Measurements from ENCODE around the gene MYOD1.

The MYOD1 gene

DNA sequence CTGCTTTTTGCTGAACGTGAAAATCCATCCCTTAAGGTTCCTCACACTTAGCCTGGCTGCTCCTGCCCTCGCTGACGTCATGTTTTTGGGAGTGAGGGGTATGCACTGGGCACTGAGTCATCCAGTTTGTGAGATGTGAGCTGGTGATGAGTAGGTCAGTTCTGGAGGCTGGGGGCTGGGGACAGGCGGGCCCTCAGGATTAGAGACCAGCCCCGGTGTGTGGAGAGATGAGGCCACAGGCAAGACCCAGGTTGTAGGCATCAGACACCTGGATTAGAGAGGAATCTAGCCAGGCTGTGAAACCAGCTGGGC lies 24.4 kb downstream of the MYOD1 start:
- WGBS, 2 donors (ENCODE audit: extremely low coverage in 2 of 2, insufficient read length in 2 of 2, insufficient replicate concordance in 1 of 2): no CpG with 5 or more reads among the region's 5 CpGs
- Histone ChIP-seq H3K18ac (ENCODE audit: low read length) (no peak overlapping the region), H2BK15ac (ENCODE audit: low read length) (no peak overlapping the region), H2AK5ac (ENCODE audit: low read depth, low read length) (no peak overlapping the region), H3K27me3 (ENCODE audit: control insufficient read depth in 3 of 3, insufficient read depth in 3 of 3, low read depth in 1 of 3, low read length in 3 of 3) (no peaks in the 10 kb centered on the region), H3K9ac (ENCODE audit: low read depth, low read length, poor library complexity) (peak overlapping the region; percentile 5), H2AFZ (ENCODE audit: low read length) (no peak overlapping the region), H3K4me3 (ENCODE audit: low read length in 2 of 2) (no peak overlapping the region), H2BK120ac (ENCODE audit: low read depth, low read length) (no peak overlapping the region), H2BK12ac (ENCODE audit: low read length) (no peak overlapping the region), H3K4me2 (ENCODE audit: insufficient read depth, low read length, poor library complexity, severe bottlenecking) (no peak overlapping the region), H3K79me1 (ENCODE audit: low read depth, low read length) (peaks cover 4% of the 10 kb centered on the region), H2BK5ac (ENCODE audit: low read length) (no peak overlapping the region), H3K27ac (replicated peaks; ENCODE audit: low read length) (no peak overlapping the region), H3K4me1 (ENCODE audit: control insufficient read depth in 2 of 2, insufficient read depth in 1 of 2, low read depth in 1 of 2, low read length in 2 of 2) (peaks cover 11 to 15% of the 10 kb centered on the region in 2 donors), H3K36me3 (replicated peaks in 1 of 2; ENCODE audit: control insufficient read depth in 2 of 2, insufficient read depth in 2 of 2, low read length in 2 of 2) (no peaks in the 10 kb centered on the region), H3K23ac (ENCODE audit: low read depth, low read length, poor library complexity) (peak overlapping the region; percentile 18), H4K8ac (ENCODE audit: low read depth, low read length) (no peak overlapping the region), H3K4ac (ENCODE audit: low read length) (no peak overlapping the region), H3K9me3 (replicated peaks in 1 of 2; ENCODE audit: control insufficient read depth in 2 of 2, insufficient read depth in 1 of 2, low read depth in 1 of 2, low read length in 2 of 2) (no peaks in the 10 kb centered on the region), H3K14ac (ENCODE audit: low read length) (no peak overlapping the region), H4K91ac (ENCODE audit: low read depth, low read length, poor library complexity) (no peak overlapping the region)
- DNase-seq (ENCODE audit: low spot score): no peak

DNA sequence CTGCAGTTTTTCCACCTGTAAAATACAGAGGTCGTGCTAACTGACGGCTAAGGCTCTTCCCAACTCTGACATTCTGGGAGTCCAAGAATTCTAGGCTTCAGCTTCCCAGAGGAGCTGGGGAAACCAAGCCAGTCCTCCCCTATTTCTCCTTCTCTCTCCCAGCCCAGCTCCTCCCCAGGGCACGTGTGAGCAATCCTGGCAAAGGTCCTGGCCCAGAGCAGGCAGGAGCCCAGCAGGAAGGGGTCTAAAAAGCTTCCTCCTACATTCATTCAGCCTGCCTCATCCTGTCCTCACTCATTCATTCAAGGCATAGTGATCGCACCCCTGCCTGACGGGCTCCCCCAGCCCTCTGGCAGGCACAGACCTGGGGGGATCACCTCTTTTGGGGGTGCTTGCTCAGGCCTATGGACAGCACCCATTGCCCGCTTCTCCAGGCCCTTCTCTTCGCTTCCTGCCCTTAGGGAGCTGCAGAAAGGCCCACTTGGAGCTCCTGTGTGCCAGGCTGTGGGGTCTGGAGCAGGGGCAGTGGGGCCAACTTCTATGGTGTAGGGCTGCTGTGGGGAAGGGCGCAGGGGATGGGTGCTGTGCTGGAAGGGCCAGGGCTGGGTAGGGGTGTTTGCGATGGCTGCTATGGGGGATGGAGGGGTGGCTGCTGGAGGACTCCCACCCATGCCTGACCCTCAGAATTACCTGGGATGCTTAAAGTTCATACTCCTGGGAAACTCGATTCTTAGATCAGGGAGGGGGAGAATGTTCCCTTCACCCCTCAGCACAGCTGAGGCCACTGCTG lies 25.0 kb downstream of the MYOD1 start:
- H3K14ac ChIP-seq (ENCODE audit: low read length): no peak overlapping the region
- no peak overlapping the region for H2AK5ac ChIP-seq (ENCODE audit: low read depth, low read length)
- H3K23ac ChIP-seq (ENCODE audit: low read depth, low read length, poor library complexity): no peak overlapping the region
- H2AFZ ChIP-seq (ENCODE audit: low read length): no peak overlapping the region
- no peak overlapping the region for H2BK12ac ChIP-seq (ENCODE audit: low read length)
- no peak overlapping the region for H3K4me3 ChIP-seq (ENCODE audit: low read length in 2 of 2)
- no peak overlapping the region for H4K8ac ChIP-seq (ENCODE audit: low read depth, low read length)
- no peak overlapping the region for H3K27ac ChIP-seq (replicated peaks; ENCODE audit: low read length)
- peak overlapping the region; percentile 28 for H3K4ac ChIP-seq (ENCODE audit: low read length)
- no CpG with 5 or more reads among the region's 10 CpGs for WGBS, 2 donors (ENCODE audit: extremely low coverage in 2 of 2, insufficient read length in 2 of 2, insufficient replicate concordance in 1 of 2)
- no peak overlapping the region for H2BK120ac ChIP-seq (ENCODE audit: low read depth, low read length)
- H3K36me3 ChIP-seq (replicated peaks in 1 of 2; ENCODE audit: control insufficient read depth in 2 of 2, insufficient read depth in 2 of 2, low read length in 2 of 2): no peaks in the 10 kb centered on the region
- peak overlapping the region; percentile 5 for H3K18ac ChIP-seq (ENCODE audit: low read length)
- H3K4me1 ChIP-seq (ENCODE audit: control insufficient read depth in 2 of 2, insufficient read depth in 1 of 2, low read depth in 1 of 2, low read length in 2 of 2): peaks cover 6 to 10% of the 10 kb centered on the region in 2 donors
- H4K91ac ChIP-seq (ENCODE audit: low read depth, low read length, poor library complexity): no peak overlapping the region
- peak overlapping the region; percentile 5 for H3K9ac ChIP-seq (ENCODE audit: low read depth, low read length, poor library complexity)
- peak overlapping the region; percentile 28 for H2BK15ac ChIP-seq (ENCODE audit: low read length)
- H2BK5ac ChIP-seq (ENCODE audit: low read length): no peak overlapping the region
- no peak overlapping the region for H3K4me2 ChIP-seq (ENCODE audit: insufficient read depth, low read length, poor library complexity, severe bottlenecking)
- H3K27me3 ChIP-seq (ENCODE audit: control insufficient read depth in 3 of 3, insufficient read depth in 3 of 3, low read depth in 1 of 3, low read length in 3 of 3): no peaks in the 10 kb centered on the region
- no peaks in the 10 kb centered on the region for H3K9me3 ChIP-seq (replicated peaks in 1 of 2; ENCODE audit: control insufficient read depth in 2 of 2, insufficient read depth in 1 of 2, low read depth in 1 of 2, low read length in 2 of 2)
- no peak for DNase-seq (ENCODE audit: low spot score)
- H3K79me1 ChIP-seq (ENCODE audit: low read depth, low read length): peaks cover 4% of the 10 kb centered on the region

DNA sequence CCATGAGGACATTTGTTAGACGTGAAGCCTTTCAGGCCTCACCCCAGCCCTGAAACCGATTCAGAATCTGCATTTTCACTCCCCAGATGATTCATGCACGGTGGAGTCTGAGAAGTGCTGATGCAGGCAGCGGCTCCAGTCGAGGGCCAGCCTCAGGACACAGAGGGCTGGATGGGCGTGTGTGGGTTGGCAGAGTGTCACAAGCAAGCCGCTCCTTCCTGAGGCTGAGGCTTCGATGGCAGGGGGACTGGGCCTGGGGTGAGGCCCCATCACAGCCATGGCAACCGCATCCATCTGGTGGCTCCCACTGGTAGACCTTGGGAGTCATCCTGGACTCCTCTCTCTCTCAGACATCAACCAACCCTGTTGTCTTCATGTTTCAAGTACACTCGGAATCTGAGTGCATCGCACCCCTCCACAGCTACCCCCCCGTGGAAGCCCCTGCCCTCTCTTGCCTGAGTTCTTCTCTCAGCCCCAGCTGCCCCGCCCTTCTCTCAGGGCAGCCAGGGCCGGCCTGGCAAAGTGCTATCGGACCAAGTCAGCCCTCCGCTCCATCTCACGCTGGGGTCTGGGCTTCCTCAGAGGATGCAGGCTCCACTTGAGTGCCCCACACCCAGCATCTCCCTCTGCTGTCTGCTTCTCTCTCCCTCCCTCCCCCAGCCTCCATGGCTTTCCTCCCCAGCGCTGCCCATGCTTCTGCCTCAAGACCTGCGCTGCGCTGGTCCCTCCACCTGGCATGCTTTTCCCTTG lies 25.8 kb downstream of the MYOD1 start:
- no peak overlapping the region for H3K27ac ChIP-seq (replicated peaks; ENCODE audit: low read length)
- H3K23ac ChIP-seq (ENCODE audit: low read depth, low read length, poor library complexity): no peak overlapping the region
- H2BK120ac ChIP-seq (ENCODE audit: low read depth, low read length): no peak overlapping the region
- no peak overlapping the region for H3K14ac ChIP-seq (ENCODE audit: low read length)
- WGBS, 2 donors (ENCODE audit: extremely low coverage in 2 of 2, insufficient read length in 2 of 2, insufficient replicate concordance in 1 of 2): no CpG with 5 or more reads among the region's 20 CpGs
- H3K9ac ChIP-seq (ENCODE audit: low read depth, low read length, poor library complexity): no peak overlapping the region
- H3K79me1 ChIP-seq (ENCODE audit: low read depth, low read length): peaks cover 4% of the 10 kb centered on the region
- no peak overlapping the region for H3K4ac ChIP-seq (ENCODE audit: low read length)
- peaks cover 3 to 4% of the 10 kb centered on the region in 2 donors for H3K4me1 ChIP-seq (ENCODE audit: control insufficient read depth in 2 of 2, insufficient read depth in 1 of 2, low read depth in 1 of 2, low read length in 2 of 2)
- H4K91ac ChIP-seq (ENCODE audit: low read depth, low read length, poor library complexity): no peak overlapping the region
- no peak overlapping the region for H2AFZ ChIP-seq (ENCODE audit: low read length)
- DNase-seq (ENCODE audit: low spot score): no peak
- H3K36me3 ChIP-seq (replicated peaks in 1 of 2; ENCODE audit: control insufficient read depth in 2 of 2, insufficient read depth in 2 of 2, low read length in 2 of 2): no peaks in the 10 kb centered on the region
- H2AK5ac ChIP-seq (ENCODE audit: low read depth, low read length): peak overlapping the region; percentile 25
- H3K9me3 ChIP-seq (replicated peaks in 1 of 2; ENCODE audit: control insufficient read depth in 2 of 2, insufficient read depth in 1 of 2, low read depth in 1 of 2, low read length in 2 of 2): no peaks in the 10 kb centered on the region
- no peak overlapping the region for H3K4me2 ChIP-seq (ENCODE audit: insufficient read depth, low read length, poor library complexity, severe bottlenecking)
- no peak overlapping the region for H2BK5ac ChIP-seq (ENCODE audit: low read length)
- H2BK15ac ChIP-seq (ENCODE audit: low read length): no peak overlapping the region
- no peak overlapping the region for H2BK12ac ChIP-seq (ENCODE audit: low read length)
- H3K27me3 ChIP-seq (ENCODE audit: control insufficient read depth in 3 of 3, insufficient read depth in 3 of 3, low read depth in 1 of 3, low read length in 3 of 3): no peaks in the 10 kb centered on the region
- no peak overlapping the region for H3K4me3 ChIP-seq (ENCODE audit: low read length in 2 of 2)
- H4K8ac ChIP-seq (ENCODE audit: low read depth, low read length): no peak overlapping the region
- H3K18ac ChIP-seq (ENCODE audit: low read length): no peak overlapping the region

DNA sequence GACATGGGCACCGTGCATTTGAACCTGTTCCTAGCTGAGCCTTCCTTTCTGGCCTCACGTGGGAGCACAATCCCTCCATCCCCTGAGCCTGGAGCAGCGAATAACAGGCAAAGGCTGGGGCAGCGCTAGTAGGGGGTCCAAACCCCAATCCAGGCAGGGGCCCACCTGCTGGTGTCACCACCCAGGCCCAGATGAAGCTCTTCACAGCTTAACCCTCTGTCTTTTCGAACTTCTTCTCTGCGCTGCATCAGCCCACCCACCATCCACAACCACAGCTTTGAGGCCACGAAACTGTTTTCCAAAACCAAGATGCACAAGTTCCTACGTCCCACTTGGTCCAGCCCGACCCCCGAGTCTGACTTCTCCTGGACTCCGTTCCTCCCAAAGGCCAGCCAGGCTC lies 26.7 kb downstream of the MYOD1 start:
- Histone ChIP-seq H3K79me1 (ENCODE audit: low read depth, low read length) (peaks cover 4% of the 10 kb centered on the region), H2AFZ (ENCODE audit: low read length) (no peak overlapping the region), H3K9ac (ENCODE audit: low read depth, low read length, poor library complexity) (peak overlapping the region; percentile 31), H3K27ac (replicated peaks; ENCODE audit: low read length) (no peak overlapping the region), H4K8ac (ENCODE audit: low read depth, low read length) (no peak overlapping the region), H2BK5ac (ENCODE audit: low read length) (no peak overlapping the region), H3K27me3 (ENCODE audit: control insufficient read depth in 3 of 3, insufficient read depth in 3 of 3, low read depth in 1 of 3, low read length in 3 of 3) (no peaks in the 10 kb centered on the region), H3K4me1 (ENCODE audit: control insufficient read depth in 2 of 2, insufficient read depth in 1 of 2, low read depth in 1 of 2, low read length in 2 of 2) (no peaks in the 10 kb centered on the region), H4K91ac (ENCODE audit: low read depth, low read length, poor library complexity) (no peak overlapping the region), H3K36me3 (replicated peaks in 1 of 2; ENCODE audit: control insufficient read depth in 2 of 2, insufficient read depth in 2 of 2, low read length in 2 of 2) (no peaks in the 10 kb centered on the region), H2BK15ac (ENCODE audit: low read length) (no peak overlapping the region), H2BK120ac (ENCODE audit: low read depth, low read length) (no peak overlapping the region), H3K14ac (ENCODE audit: low read length) (no peak overlapping the region), H3K4me3 (ENCODE audit: low read length in 2 of 2) (no peak overlapping the region), H3K18ac (ENCODE audit: low read length) (no peak overlapping the region), H3K4me2 (ENCODE audit: insufficient read depth, low read length, poor library complexity, severe bottlenecking) (no peak overlapping the region), H3K4ac (ENCODE audit: low read length) (no peak overlapping the region), H2AK5ac (ENCODE audit: low read depth, low read length) (no peak overlapping the region), H2BK12ac (ENCODE audit: low read length) (no peak overlapping the region), H3K23ac (ENCODE audit: low read depth, low read length, poor library complexity) (no peak overlapping the region), H3K9me3 (replicated peaks in 1 of 2; ENCODE audit: control insufficient read depth in 2 of 2, insufficient read depth in 1 of 2, low read depth in 1 of 2, low read length in 2 of 2) (no peaks in the 10 kb centered on the region)
- no peak for DNase-seq (ENCODE audit: low spot score)
- WGBS, 2 donors (ENCODE audit: extremely low coverage in 2 of 2, insufficient read length in 2 of 2, insufficient replicate concordance in 1 of 2): no CpG with 5 or more reads among the region's 11 CpGs

Measured in neuronal stem cell (in vitro differentiated cells).